GM19463 (cell line): Measurements from ENCODE around the gene SNRPD2.
"Not testable (repeated sequence)": the region's sequence is repeated elsewhere in the genome, so short reads cannot be mapped to it uniquely, and the experiment has no call there.

Source experiments
- ATAC-seq: cut with Tn5 transposase; IDR thresholded peaks from one replicate; pipeline ENCODE4 v1.9.1; 2021; ENCODE audit warnings: mild to moderate bottlenecking, moderate library complexity; ENCODE audit not compliant: unreplicated experiment

SNRPD2 gene

GRCh38 chr19:45705115-45705514 lies 13.4 kb upstream of the SNRPD2 start:
- ATAC-seq: no peak

GRCh38 chr19:45701676-45702075 lies 9.9 kb upstream of the SNRPD2 start:
- no peak for ATAC-seq

GRCh38 chr19:45693106-45693788 lies 1.5 kb upstream of the SNRPD2 start:
- ATAC-seq: no peak

- peak; percentile 87 for ATAC-seq
Measured at GRCh38 chr19:45692187-45693105, 693 bp upstream of the SNRPD2 start, which contains the start of gene QPCTL. QPCTL (plus strand) TSS chr19:45692666; CDS start chr19:45692704, 38 bp downstream.

GRCh38 chr19:45687599-45687998 lies 4.2 kb downstream of the SNRPD2 start:
- no peak for ATAC-seq

- not testable (repeated sequence) for ATAC-seq
Measured at GRCh38 chr19:45685045-45685444, 6.7 kb downstream of the SNRPD2 start.

GRCh38 chr19:45682908-45683307 lies 8.8 kb downstream of the SNRPD2 start:
- no peak for ATAC-seq

GRCh38 chr19:45682117-45682516 lies 9.6 kb downstream of the SNRPD2 start:
- no peak for ATAC-seq

- peak; percentile 79 for ATAC-seq
Measured at GRCh38 chr19:45681391-45682015, 10.2 kb downstream of the SNRPD2 start.

GRCh38 chr19:45677351-45678230 lies 14.2 kb downstream of the SNRPD2 start:
- peak; percentile 49 for ATAC-seq

- no peak for ATAC-seq
Measured at GRCh38 chr19:45676851-45677263, 14.9 kb downstream of the SNRPD2 start.

GRCh38 chr19:45674946-45675345 lies 16.8 kb downstream of the SNRPD2 start:
- ATAC-seq: no peak

- peak; percentile 48 for ATAC-seq
Measured at GRCh38 chr19:45670670-45671453, 20.9 kb downstream of the SNRPD2 start.

- ATAC-seq: no peak
Measured at GRCh38 chr19:45668342-45668871, 23.3 kb downstream of the SNRPD2 start.

GRCh38 chr19:45667620-45668341 lies 24.0 kb downstream of the SNRPD2 start, which contains the start of gene GIPR:
GIPR (plus strand) TSS chr19:45668221; CDS start chr19:45669521, 1,300 bp downstream.
- ATAC-seq: no peak

GRCh38 chr19:45664575-45664974 lies 27.2 kb downstream of the SNRPD2 start:
- ATAC-seq: no peak

GRCh38 chr19:45663800-45664199 lies 28.0 kb downstream of the SNRPD2 start:
- ATAC-seq: no peak

- no peak for ATAC-seq
Measured at GRCh38 chr19:45660636-45661035, 31.1 kb downstream of the SNRPD2 start.
